Mammary epithelial cell (primary cell): ENCODE measurements around the gene NHLRC4.

Source experiments
- CTCF ChIP-seq, 2 donors: IDR thresholded peaks in 1 of 2; conservative IDR thresholded peaks in 1 of 2; 2 replicates each; pipeline ENCODE4 v1.5.1; 2011 to 2012; ENCODE audit warnings: inconsistent platforms in 2 of 2, low read length in 2 of 2, mild to moderate bottlenecking in 2 of 2, control low read depth in 1 of 2, low read depth in 1 of 2; ENCODE audit not compliant: insufficient read depth in 1 of 2; ENCODE audit errors: extremely low read depth in 1 of 2
- EZH2 ChIP-seq: IDR thresholded peaks from 2 replicates; pipeline ENCODE4 v1.6.1; 2012; ENCODE audit warnings: low read length, inconsistent platforms, borderline replicate concordance

- TF ChIP-seq EZH2 (no peak), CTCF (conservative IDR thresholded peaks at IDR 0.05 in 1 of 2, IDR thresholded peaks at IDR 0.05 in 1 of 2; ENCODE audit: extremely low read depth in 1 of 2, insufficient read depth in 1 of 2, low read depth in 1 of 2, low read length in 2 of 2) (no peak)
Measured at GRCh38 chr16:556474-557173, 10.2 kb upstream of the NHLRC4 start.
